ENCODE data around the gene RASA1.

DNA sequence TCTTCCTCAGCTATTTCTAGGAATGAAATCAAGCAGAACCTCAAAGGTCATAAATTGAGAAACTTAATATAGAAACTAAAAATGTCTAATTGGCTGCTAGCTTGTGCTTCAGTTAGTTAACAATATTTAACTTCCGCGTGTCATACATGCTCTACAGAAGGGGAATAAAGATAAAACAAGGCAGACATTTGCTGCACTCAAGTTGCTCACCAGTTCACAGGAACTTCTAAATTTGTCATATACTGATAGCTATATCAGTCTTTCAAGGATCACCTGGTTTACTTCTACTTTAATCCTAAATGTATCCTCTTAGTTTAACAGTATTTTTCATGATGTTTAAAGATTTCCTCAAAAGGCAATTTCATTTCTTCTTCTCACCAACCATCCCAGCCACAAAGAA is 136.7 kb downstream of the RASA1 start:
- TF ChIP-seq, protein P1, sequence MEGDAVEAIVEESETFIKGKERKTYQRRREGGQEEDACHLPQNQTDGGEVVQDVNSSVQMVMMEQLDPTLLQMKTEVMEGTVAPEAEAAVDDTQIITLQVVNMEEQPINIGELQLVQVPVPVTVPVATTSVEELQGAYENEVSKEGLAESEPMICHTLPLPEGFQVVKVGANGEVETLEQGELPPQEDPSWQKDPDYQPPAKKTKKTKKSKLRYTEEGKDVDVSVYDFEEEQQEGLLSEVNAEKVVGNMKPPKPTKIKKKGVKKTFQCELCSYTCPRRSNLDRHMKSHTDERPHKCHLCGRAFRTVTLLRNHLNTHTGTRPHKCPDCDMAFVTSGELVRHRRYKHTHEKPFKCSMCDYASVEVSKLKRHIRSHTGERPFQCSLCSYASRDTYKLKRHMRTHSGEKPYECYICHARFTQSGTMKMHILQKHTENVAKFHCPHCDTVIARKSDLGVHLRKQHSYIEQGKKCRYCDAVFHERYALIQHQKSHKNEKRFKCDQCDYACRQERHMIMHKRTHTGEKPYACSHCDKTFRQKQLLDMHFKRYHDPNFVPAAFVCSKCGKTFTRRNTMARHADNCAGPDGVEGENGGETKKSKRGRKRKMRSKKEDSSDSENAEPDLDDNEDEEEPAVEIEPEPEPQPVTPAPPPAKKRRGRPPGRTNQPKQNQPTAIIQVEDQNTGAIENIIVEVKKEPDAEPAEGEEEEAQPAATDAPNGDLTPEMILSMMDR (IDR thresholded peaks at IDR 0.05 in 4 of 5, conservative IDR thresholded peaks at IDR 0.05 in 1 of 5): no peak
- TF ChIP-seq POLR2A (IDR thresholded peaks at IDR 0.05): no peak

Data from gastrocnemius medialis (tissue), 4 donors.